ENCODE results near the gene ZNF317.

GRCh38 chr19:9155591-9155990, 15.4 kb downstream of the ZNF317 start:
- TF ChIP-seq CTCF (conservative IDR thresholded peaks at IDR 0.05; ENCODE audit: low read depth, low read length): no peak
- TF ChIP-seq EZH2 (IDR thresholded peaks at IDR 0.05; ENCODE audit: low read length, unreplicated experiment): no peak
- TF ChIP-seq EZH2phosphoT487 (IDR thresholded peaks at IDR 0.05; ENCODE audit: borderline replicate concordance, low read length): no peak

All from PC-3 (cell line).